Measurements from ENCODE around the gene GGA2.

GGA2 gene

GRCh38 chr16:23509441-23509754 is 896 bp downstream of the GGA2 start:
- Histone ChIP-seq H3K4me1 (peaks cover 7% of the 10 kb centered on the region), H3K36me3 (peaks cover 4% of the 10 kb centered on the region; the same call in 1 of the 2 replicates), H3K4me3 (ENCODE audit: low read depth, low read length) (peak overlapping the region; percentile 97), H3K9me3 (no peaks in the 10 kb centered on the region), H3K27me3 (no peaks in the 10 kb centered on the region)
- no peak for DNase-seq
- TF ChIP-seq CTCF (IDR thresholded peaks at IDR 0.05; ENCODE audit: low read depth, low read length): no peak

- Histone ChIP-seq H3K4me1 (peaks cover 10% of the 10 kb centered on the region), H3K27me3 (no peaks in the 10 kb centered on the region), H3K36me3 (peaks cover 8% of the 10 kb centered on the region; the same call in 1 of the 2 replicates), H3K4me3 (ENCODE audit: low read depth, low read length) (peak overlapping the region; percentile 97), H3K9me3 (no peaks in the 10 kb centered on the region)
- DNase-seq: no peak
- TF ChIP-seq CTCF (IDR thresholded peaks at IDR 0.05; ENCODE audit: low read depth, low read length): no peak
Measured at GRCh38 chr16:23508589-23509440, 1.5 kb downstream of the GGA2 start.

- Histone ChIP-seq H3K4me3 (ENCODE audit: low read depth, low read length) (no peak overlapping the region), H3K9me3 (no peaks in the 10 kb centered on the region), H3K36me3 (peaks cover 8% of the 10 kb centered on the region; the same call in 1 of the 2 replicates), H3K27me3 (no peaks in the 10 kb centered on the region), H3K4me1 (peaks cover 10% of the 10 kb centered on the region)
- TF ChIP-seq CTCF (IDR thresholded peaks at IDR 0.05; ENCODE audit: low read depth, low read length): no peak
- DNase-seq: no peak
Measured at GRCh38 chr16:23506606-23506994, 3.7 kb downstream of the GGA2 start.

- Histone ChIP-seq H3K4me1 (peaks cover 10% of the 10 kb centered on the region), H3K9me3 (no peaks in the 10 kb centered on the region), H3K36me3 (peaks cover 11% of the 10 kb centered on the region), H3K4me3 (ENCODE audit: low read depth, low read length) (no peak overlapping the region), H3K27me3 (no peaks in the 10 kb centered on the region)
- no peak for TF ChIP-seq CTCF (IDR thresholded peaks at IDR 0.05; ENCODE audit: low read depth, low read length)
- no peak for DNase-seq
Measured at GRCh38 chr16:23505671-23506605, 4.4 kb downstream of the GGA2 start.

- Histone ChIP-seq H3K27me3 (no peaks in the 10 kb centered on the region), H3K36me3 (peaks cover 14% of the 10 kb centered on the region), H3K4me1 (peaks cover 10% of the 10 kb centered on the region), H3K9me3 (no peaks in the 10 kb centered on the region; the same call in 1 of the 2 replicates), H3K4me3 (ENCODE audit: low read depth, low read length) (no peak overlapping the region)
- no peak for DNase-seq
- TF ChIP-seq CTCF (IDR thresholded peaks at IDR 0.05; ENCODE audit: low read depth, low read length): no peak
Measured at GRCh38 chr16:23505180-23505665, 5.1 kb downstream of the GGA2 start.

Data from BE2C (cell line).